ENCODE measurements around the gene ARHGAP15. TPM values are rescaled to one million over a fixed set of nuclear protein-coding genes. Genes with fewer than 3 reads are reported as not detected.

Gene ARHGAP15
- polyA plus RNA-seq, 2 of the 4 experiments (the other 2 are of a cell fraction) = 0.34 TPM; not detected in 1

DNA sequence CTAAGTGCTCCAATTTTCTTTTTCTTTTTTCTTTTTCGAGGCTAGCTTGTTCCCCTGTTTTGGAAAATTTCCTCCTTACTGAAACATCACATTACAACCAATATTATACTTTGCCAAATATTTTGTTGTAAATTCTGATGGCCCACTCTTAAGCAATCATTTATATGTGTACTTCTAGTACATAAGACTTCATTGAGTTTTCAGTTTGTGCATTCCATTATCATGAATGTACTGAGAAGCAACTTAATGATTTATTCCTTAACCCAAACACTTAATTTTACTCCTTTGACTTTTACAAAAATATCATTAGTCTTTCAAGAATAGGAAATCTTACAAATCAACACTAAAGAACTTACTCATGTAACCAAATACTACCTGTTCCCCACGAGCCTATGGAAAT lies 242.4 kb downstream of the ARHGAP15 start:
- TF ChIP-seq, protein P1, sequence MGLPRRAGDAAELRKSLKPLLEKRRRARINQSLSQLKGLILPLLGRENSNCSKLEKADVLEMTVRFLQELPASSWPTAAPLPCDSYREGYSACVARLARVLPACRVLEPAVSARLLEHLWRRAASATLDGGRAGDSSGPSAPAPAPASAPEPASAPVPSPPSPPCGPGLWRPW (IDR thresholded peaks at IDR 0.05) = no peak
- TF ChIP-seq CHD2 (IDR thresholded peaks at IDR 0.05; ENCODE audit: low read length, partially characterized antibody) (no peak), FOSL2 (IDR thresholded peaks at IDR 0.05) (no peak), FOSL2 (CRISPR knock-in tag; IDR thresholded peaks at IDR 0.05) (no peak), RCOR1 (IDR thresholded peaks at IDR 0.05; ENCODE audit: low read depth, low read length) (no peak), GATA3 (IDR thresholded peaks at IDR 0.05; ENCODE audit: borderline replicate concordance) (no peak), EHF (CRISPR knock-in tag; IDR thresholded peaks at IDR 0.05) (no peak), JUNB (IDR thresholded peaks at IDR 0.05) (no peak), MYC (IDR thresholded peaks at IDR 0.05; ENCODE audit: borderline replicate concordance, low read length) (no peak), FOSB (CRISPR knock-in tag; IDR thresholded peaks at IDR 0.05) (no peak), JUN (IDR thresholded peaks at IDR 0.05) (no peak), SREBF2 (IDR thresholded peaks at IDR 0.05) (no peak), HEYL (CRISPR knock-in tag; IDR thresholded peaks at IDR 0.05) (no peak), NR3C1 (IDR thresholded peaks at IDR 0.05) (no peak), RNF2 (IDR thresholded peaks at IDR 0.05; ENCODE audit: borderline replicate concordance, low read depth) (no peak), HOXB5 (CRISPR knock-in tag; IDR thresholded peaks at IDR 0.05) (no peak), KDM1A (IDR thresholded peaks at IDR 0.05; ENCODE audit: low read depth) (no peak), FOXS1 (CRISPR knock-in tag; IDR thresholded peaks at IDR 0.05) (no peak)
- TF ChIP-seq, protein P2, sequence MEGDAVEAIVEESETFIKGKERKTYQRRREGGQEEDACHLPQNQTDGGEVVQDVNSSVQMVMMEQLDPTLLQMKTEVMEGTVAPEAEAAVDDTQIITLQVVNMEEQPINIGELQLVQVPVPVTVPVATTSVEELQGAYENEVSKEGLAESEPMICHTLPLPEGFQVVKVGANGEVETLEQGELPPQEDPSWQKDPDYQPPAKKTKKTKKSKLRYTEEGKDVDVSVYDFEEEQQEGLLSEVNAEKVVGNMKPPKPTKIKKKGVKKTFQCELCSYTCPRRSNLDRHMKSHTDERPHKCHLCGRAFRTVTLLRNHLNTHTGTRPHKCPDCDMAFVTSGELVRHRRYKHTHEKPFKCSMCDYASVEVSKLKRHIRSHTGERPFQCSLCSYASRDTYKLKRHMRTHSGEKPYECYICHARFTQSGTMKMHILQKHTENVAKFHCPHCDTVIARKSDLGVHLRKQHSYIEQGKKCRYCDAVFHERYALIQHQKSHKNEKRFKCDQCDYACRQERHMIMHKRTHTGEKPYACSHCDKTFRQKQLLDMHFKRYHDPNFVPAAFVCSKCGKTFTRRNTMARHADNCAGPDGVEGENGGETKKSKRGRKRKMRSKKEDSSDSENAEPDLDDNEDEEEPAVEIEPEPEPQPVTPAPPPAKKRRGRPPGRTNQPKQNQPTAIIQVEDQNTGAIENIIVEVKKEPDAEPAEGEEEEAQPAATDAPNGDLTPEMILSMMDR (IDR thresholded peaks at IDR 0.05) = no peak
- TF ChIP-seq, protein P3, sequence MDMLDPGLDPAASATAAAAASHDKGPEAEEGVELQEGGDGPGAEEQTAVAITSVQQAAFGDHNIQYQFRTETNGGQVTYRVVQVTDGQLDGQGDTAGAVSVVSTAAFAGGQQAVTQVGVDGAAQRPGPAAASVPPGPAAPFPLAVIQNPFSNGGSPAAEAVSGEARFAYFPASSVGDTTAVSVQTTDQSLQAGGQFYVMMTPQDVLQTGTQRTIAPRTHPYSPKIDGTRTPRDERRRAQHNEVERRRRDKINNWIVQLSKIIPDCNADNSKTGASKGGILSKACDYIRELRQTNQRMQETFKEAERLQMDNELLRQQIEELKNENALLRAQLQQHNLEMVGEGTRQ (IDR thresholded peaks at IDR 0.05) = no peak
- TF ChIP-seq, protein P4, sequence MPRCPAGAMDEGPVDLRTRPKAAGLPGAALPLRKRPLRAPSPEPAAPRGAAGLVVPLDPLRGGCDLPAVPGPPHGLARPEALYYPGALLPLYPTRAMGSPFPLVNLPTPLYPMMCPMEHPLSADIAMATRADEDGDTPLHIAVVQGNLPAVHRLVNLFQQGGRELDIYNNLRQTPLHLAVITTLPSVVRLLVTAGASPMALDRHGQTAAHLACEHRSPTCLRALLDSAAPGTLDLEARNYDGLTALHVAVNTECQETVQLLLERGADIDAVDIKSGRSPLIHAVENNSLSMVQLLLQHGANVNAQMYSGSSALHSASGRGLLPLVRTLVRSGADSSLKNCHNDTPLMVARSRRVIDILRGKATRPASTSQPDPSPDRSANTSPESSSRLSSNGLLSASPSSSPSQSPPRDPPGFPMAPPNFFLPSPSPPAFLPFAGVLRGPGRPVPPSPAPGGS (IDR thresholded peaks at IDR 0.05) = no peak
- FAIRE-seq (no peak), DNase-seq (ENCODE audit: low read depth in 1 of 2, low spot score in 1 of 2) (no peak), ATAC-seq (no peak)
- H3K4me1 ChIP-seq = no peaks in the 10 kb centered on the region
- no peaks in the 10 kb centered on the region for H3K9me3 ChIP-seq
- H3K4me3 ChIP-seq = no peak overlapping the region
- ChIA-PET CTCF (no interaction called here), POLR2A (no interaction called here)
- no peak overlapping the region for H3K27ac ChIP-seq
- WGBS (ENCODE audit: missing lambda C conversion rate) = 4% methylated on average over 2 of the region's 2 CpGs
- no peak overlapping the region for H3K4me2 ChIP-seq

DNA sequence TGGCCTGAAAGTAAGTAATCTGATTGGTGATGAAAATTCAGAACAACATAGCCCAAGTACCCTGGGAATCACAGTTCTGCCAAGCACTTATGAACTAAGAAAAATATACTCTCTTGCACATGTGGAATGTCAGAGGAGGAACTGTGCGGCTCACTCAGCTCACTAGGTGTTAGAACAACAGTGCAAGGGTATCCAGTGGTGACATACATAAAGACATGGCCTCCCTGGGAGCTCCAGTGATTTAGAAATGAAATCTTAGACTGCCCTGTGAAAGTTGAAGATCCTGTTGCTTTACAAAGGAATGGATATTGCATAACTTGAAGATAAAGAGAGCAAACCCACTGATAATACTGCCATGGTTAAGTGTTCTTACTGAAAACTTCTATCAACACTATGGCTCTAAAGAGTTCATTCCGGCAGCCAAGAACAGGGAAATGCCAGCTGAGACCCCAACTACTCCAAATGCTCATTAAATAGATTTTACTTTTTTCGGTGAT lies 246.2 kb downstream of the ARHGAP15 start:
- POLR2A ChIA-PET = no interaction called here
- TF ChIP-seq JUN (IDR thresholded peaks at IDR 0.05) = no peak
- no peak for TF ChIP-seq NPAS2 (CRISPR knock-in tag; IDR thresholded peaks at IDR 0.05; ENCODE audit: borderline replicate concordance)
- no peak for TF ChIP-seq KDM1A (IDR thresholded peaks at IDR 0.05; ENCODE audit: low read depth)
- no peak for TF ChIP-seq GATA3 (IDR thresholded peaks at IDR 0.05; ENCODE audit: borderline replicate concordance)
- TF ChIP-seq, protein P4 (IDR thresholded peaks at IDR 0.05) = no peak
- no peak for TF ChIP-seq CHD2 (IDR thresholded peaks at IDR 0.05; ENCODE audit: low read length, partially characterized antibody)
- TF ChIP-seq, protein P5, sequence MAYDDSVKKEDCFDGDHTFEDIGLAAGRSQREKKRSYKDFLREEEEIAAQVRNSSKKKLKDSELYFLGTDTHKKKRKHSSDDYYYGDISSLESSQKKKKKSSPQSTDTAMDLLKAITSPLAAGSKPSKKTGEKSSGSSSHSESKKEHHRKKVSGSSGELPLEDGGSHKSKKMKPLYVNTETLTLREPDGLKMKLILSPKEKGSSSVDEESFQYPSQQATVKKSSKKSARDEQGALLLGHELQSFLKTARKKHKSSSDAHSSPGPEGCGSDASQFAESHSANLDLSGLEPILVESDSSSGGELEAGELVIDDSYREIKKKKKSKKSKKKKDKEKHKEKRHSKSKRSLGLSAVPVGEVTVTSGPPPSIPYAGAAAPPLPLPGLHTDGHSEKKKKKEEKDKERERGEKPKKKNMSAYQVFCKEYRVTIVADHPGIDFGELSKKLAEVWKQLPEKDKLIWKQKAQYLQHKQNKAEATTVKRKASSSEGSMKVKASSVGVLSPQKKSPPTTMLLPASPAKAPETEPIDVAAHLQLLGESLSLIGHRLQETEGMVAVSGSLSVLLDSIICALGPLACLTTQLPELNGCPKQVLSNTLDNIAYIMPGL (CRISPR knock-in tag; IDR thresholded peaks at IDR 0.05; ENCODE audit: borderline replicate concordance) = no peak
- TF ChIP-seq ESRRA (IDR thresholded peaks at IDR 0.05; ENCODE audit: borderline replicate concordance, low read length) = no peak
- TF ChIP-seq HOXA7 (CRISPR knock-in tag; IDR thresholded peaks at IDR 0.05) = no peak
- TF ChIP-seq, protein P2 (IDR thresholded peaks at IDR 0.05) = no peak
- TF ChIP-seq MAFK (IDR thresholded peaks at IDR 0.05; ENCODE audit: partially characterized antibody) = no peak

More for the DNA sequence above, 246.2 kb downstream of the ARHGAP15 start:
- Histone ChIP-seq H3K4me3 (no peak overlapping the region), H3K27ac (no peak overlapping the region), H3K4me1 (no peaks in the 10 kb centered on the region), H3K4me2 (no peak overlapping the region), H3K9me3 (no peaks in the 10 kb centered on the region)
- no peak for FAIRE-seq
- 37% methylated on average over 3 of the region's 3 CpGs for WGBS (ENCODE audit: missing lambda C conversion rate)
- no peak for DNase-seq (ENCODE audit: low read depth in 1 of 2, low spot score in 1 of 2)
- no peak for ATAC-seq
- CTCF ChIA-PET = no interaction called here

Measured in A549 (cell line).